ENCODE results near the gene ABTB1.

ABTB1 gene

GRCh38 chr3:127714125-127714571, 41.4 kb downstream of the ABTB1 start:
- TF ChIP-seq EZH2 (optimal IDR thresholded peaks at IDR 0.05; ENCODE audit: low read depth, low read length) (no peak), EZH2phosphoT487 (IDR thresholded peaks at IDR 0.05; ENCODE audit: low read length) (no peak)
- Histone ChIP-seq H3K27ac (ENCODE audit: low read length) (no peak overlapping the region), H3K4me3 (ENCODE audit: low read length) (no peak overlapping the region), H3K79me2 (ENCODE audit: low read length) (no peaks in the 10 kb centered on the region), H3K9me3 (replicated peaks; ENCODE audit: insufficient read depth, low read length) (no peaks in the 10 kb centered on the region), H3K9ac (ENCODE audit: low read length) (no peak overlapping the region), H3K27me3 (replicated peaks; ENCODE audit: insufficient read depth, low read length) (no peaks in the 10 kb centered on the region), H3K36me3 (replicated peaks; ENCODE audit: insufficient read depth, low read length) (no peaks in the 10 kb centered on the region), H3K9me2 (replicated peaks; ENCODE audit: insufficient read depth, low read length) (no peaks in the 10 kb centered on the region), H2AFZ (ENCODE audit: low read length) (no peak overlapping the region), H3K4me1 (ENCODE audit: low read length) (no peaks in the 10 kb centered on the region), H3K4me2 (ENCODE audit: low read depth, low read length) (no peak overlapping the region), H3F3A (ENCODE audit: insufficient read depth, low read length) (no peaks in the 10 kb centered on the region), H4K20me1 (ENCODE audit: insufficient read depth, low read length) (no peaks in the 10 kb centered on the region)
- DNase-seq = no peak

GRCh38 chr3:127714866-127715265, 42.1 kb downstream of the ABTB1 start:
- no peak overlapping the region for H3K27ac ChIP-seq (ENCODE audit: low read length)
- H3K9me3 ChIP-seq (replicated peaks; ENCODE audit: insufficient read depth, low read length) = no peaks in the 10 kb centered on the region
- no peaks in the 10 kb centered on the region for H3F3A ChIP-seq (ENCODE audit: insufficient read depth, low read length)
- TF ChIP-seq EZH2 (optimal IDR thresholded peaks at IDR 0.05; ENCODE audit: low read depth, low read length) (no peak), EZH2phosphoT487 (IDR thresholded peaks at IDR 0.05; ENCODE audit: low read length) (no peak), CTCF (IDR thresholded peaks at IDR 0.05; ENCODE audit: low read length) (no peak)
- H3K27me3 ChIP-seq (replicated peaks; ENCODE audit: insufficient read depth, low read length) = no peaks in the 10 kb centered on the region
- no peaks in the 10 kb centered on the region for H3K4me1 ChIP-seq (ENCODE audit: low read length)
- H3K4me3 ChIP-seq (ENCODE audit: low read length) = no peak overlapping the region
- no peak overlapping the region for H3K9ac ChIP-seq (ENCODE audit: low read length)
- no peak overlapping the region for H2AFZ ChIP-seq (ENCODE audit: low read length)
- H3K9me2 ChIP-seq (replicated peaks; ENCODE audit: insufficient read depth, low read length) = no peaks in the 10 kb centered on the region
- no peak for DNase-seq
- no peaks in the 10 kb centered on the region for H3K79me2 ChIP-seq (ENCODE audit: low read length)
- no peaks in the 10 kb centered on the region for H3K36me3 ChIP-seq (replicated peaks; ENCODE audit: insufficient read depth, low read length)
- no peak overlapping the region for H3K4me2 ChIP-seq (ENCODE audit: low read depth, low read length)
- H4K20me1 ChIP-seq (ENCODE audit: insufficient read depth, low read length) = no peaks in the 10 kb centered on the region

- Histone ChIP-seq H3K4me2 (ENCODE audit: low read depth, low read length) (no peak overlapping the region), H3F3A (ENCODE audit: insufficient read depth, low read length) (no peaks in the 10 kb centered on the region), H3K9me3 (replicated peaks; ENCODE audit: insufficient read depth, low read length) (no peaks in the 10 kb centered on the region), H3K4me3 (ENCODE audit: low read length) (no peak overlapping the region), H3K27ac (ENCODE audit: low read length) (no peak overlapping the region), H3K9me2 (replicated peaks; ENCODE audit: insufficient read depth, low read length) (no peaks in the 10 kb centered on the region), H4K20me1 (ENCODE audit: insufficient read depth, low read length) (no peaks in the 10 kb centered on the region), H3K79me2 (ENCODE audit: low read length) (no peaks in the 10 kb centered on the region), H3K9ac (ENCODE audit: low read length) (no peak overlapping the region), H2AFZ (ENCODE audit: low read length) (no peak overlapping the region), H3K4me1 (ENCODE audit: low read length) (no peaks in the 10 kb centered on the region), H3K36me3 (replicated peaks; ENCODE audit: insufficient read depth, low read length) (no peaks in the 10 kb centered on the region), H3K27me3 (replicated peaks; ENCODE audit: insufficient read depth, low read length) (no peaks in the 10 kb centered on the region)
- DNase-seq = no peak
- TF ChIP-seq CTCF (IDR thresholded peaks at IDR 0.05; ENCODE audit: low read length) (no peak), EZH2phosphoT487 (IDR thresholded peaks at IDR 0.05; ENCODE audit: low read length) (no peak), EZH2 (optimal IDR thresholded peaks at IDR 0.05; ENCODE audit: low read depth, low read length) (no peak)
These were observed 42.8 kb downstream of the ABTB1 start for GRCh38 chr3:127715532-127715931.

- Histone ChIP-seq H3K9me3 (replicated peaks; ENCODE audit: insufficient read depth, low read length) (no peaks in the 10 kb centered on the region), H4K20me1 (ENCODE audit: insufficient read depth, low read length) (no peaks in the 10 kb centered on the region), H3K27me3 (replicated peaks; ENCODE audit: insufficient read depth, low read length) (no peaks in the 10 kb centered on the region), H3K79me2 (ENCODE audit: low read length) (no peaks in the 10 kb centered on the region), H3K4me1 (ENCODE audit: low read length) (no peaks in the 10 kb centered on the region), H3K27ac (ENCODE audit: low read length) (no peak overlapping the region), H3K4me3 (ENCODE audit: low read length) (no peak overlapping the region), H2AFZ (ENCODE audit: low read length) (no peak overlapping the region), H3K9ac (ENCODE audit: low read length) (no peak overlapping the region), H3K4me2 (ENCODE audit: low read depth, low read length) (no peak overlapping the region), H3F3A (ENCODE audit: insufficient read depth, low read length) (no peaks in the 10 kb centered on the region), H3K9me2 (replicated peaks; ENCODE audit: insufficient read depth, low read length) (no peaks in the 10 kb centered on the region), H3K36me3 (replicated peaks; ENCODE audit: insufficient read depth, low read length) (no peaks in the 10 kb centered on the region)
- TF ChIP-seq CTCF (IDR thresholded peaks at IDR 0.05; ENCODE audit: low read length) = no peak
- no peak for TF ChIP-seq EZH2phosphoT487 (IDR thresholded peaks at IDR 0.05; ENCODE audit: low read length)
- no peak for TF ChIP-seq EZH2 (optimal IDR thresholded peaks at IDR 0.05; ENCODE audit: low read depth, low read length)
- DNase-seq = no peak
These were observed 43.6 kb downstream of the ABTB1 start for GRCh38 chr3:127716384-127716783.
